Neural cell (in vitro differentiated cells): Measurements from ENCODE around the gene UVRAG.

Source experiments
- EP300 ChIP-seq: fragments of 450-650 bp; conservative IDR thresholded peaks from 2 replicates; pipeline ENCODE4 v1.6.1; 2014; ENCODE audit warnings: antibody characterized with exemption, mild to moderate bottlenecking, moderate library complexity; ENCODE audit not compliant: poor library complexity, severe bottlenecking
- POLR2AphosphoS5 ChIP-seq: IDR thresholded peaks from 2 replicates; pipeline ENCODE4 v1.6.1; 2012
- RAD21 ChIP-seq: fragments of 450-650 bp; conservative IDR thresholded peaks from 2 replicates; pipeline ENCODE4 v1.6.1; 2014; ENCODE audit warnings: antibody characterized with exemption, mild to moderate bottlenecking, moderate library complexity
- SMC3 ChIP-seq: fragments of 450-650 bp; conservative IDR thresholded peaks from 2 replicates; pipeline ENCODE4 v1.6.1; 2014; ENCODE audit warnings: antibody characterized with exemption, mild to moderate bottlenecking, moderate library complexity; ENCODE audit not compliant: poor library complexity
- TAF1 ChIP-seq: IDR thresholded peaks from 2 replicates; pipeline ENCODE4 v1.6.1; 2012; ENCODE audit warnings: low read depth
- TF ChIP-seq, protein P1 (sequence below): fragments of 450-650 bp; IDR thresholded peaks from 2 replicates; pipeline ENCODE4 v1.5.1; 2014; ENCODE audit warnings: antibody characterized with exemption, mild to moderate bottlenecking, moderate library complexity; ENCODE audit not compliant: poor library complexity, severe bottlenecking
- TF ChIP-seq, protein P2 (sequence below): IDR thresholded peaks from 2 replicates; pipeline ENCODE4 v1.6.1; 2012; ENCODE audit warnings: borderline replicate concordance

DNA sequence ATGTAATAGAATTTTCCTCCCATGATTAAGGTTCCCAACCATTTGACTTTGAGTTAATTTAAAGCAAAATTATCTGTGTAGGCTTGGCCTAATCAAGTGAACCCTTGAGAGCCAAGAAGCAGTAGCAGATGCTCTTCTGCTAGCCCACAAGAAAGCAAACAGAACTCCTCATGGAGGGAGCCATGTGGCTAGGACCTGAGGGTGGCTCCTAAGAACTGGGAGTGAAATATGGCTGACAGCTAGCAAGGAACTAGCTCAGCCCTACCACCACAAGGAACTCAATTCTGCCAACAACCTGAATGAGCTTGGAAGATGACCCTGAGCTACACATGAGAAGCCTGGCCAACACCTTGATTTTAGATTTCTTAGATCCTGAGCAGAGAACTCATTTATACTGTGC is 223.6 kb downstream of the UVRAG start:
- TF ChIP-seq, protein P1, sequence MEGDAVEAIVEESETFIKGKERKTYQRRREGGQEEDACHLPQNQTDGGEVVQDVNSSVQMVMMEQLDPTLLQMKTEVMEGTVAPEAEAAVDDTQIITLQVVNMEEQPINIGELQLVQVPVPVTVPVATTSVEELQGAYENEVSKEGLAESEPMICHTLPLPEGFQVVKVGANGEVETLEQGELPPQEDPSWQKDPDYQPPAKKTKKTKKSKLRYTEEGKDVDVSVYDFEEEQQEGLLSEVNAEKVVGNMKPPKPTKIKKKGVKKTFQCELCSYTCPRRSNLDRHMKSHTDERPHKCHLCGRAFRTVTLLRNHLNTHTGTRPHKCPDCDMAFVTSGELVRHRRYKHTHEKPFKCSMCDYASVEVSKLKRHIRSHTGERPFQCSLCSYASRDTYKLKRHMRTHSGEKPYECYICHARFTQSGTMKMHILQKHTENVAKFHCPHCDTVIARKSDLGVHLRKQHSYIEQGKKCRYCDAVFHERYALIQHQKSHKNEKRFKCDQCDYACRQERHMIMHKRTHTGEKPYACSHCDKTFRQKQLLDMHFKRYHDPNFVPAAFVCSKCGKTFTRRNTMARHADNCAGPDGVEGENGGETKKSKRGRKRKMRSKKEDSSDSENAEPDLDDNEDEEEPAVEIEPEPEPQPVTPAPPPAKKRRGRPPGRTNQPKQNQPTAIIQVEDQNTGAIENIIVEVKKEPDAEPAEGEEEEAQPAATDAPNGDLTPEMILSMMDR = no peak
- TF ChIP-seq, protein P2, sequence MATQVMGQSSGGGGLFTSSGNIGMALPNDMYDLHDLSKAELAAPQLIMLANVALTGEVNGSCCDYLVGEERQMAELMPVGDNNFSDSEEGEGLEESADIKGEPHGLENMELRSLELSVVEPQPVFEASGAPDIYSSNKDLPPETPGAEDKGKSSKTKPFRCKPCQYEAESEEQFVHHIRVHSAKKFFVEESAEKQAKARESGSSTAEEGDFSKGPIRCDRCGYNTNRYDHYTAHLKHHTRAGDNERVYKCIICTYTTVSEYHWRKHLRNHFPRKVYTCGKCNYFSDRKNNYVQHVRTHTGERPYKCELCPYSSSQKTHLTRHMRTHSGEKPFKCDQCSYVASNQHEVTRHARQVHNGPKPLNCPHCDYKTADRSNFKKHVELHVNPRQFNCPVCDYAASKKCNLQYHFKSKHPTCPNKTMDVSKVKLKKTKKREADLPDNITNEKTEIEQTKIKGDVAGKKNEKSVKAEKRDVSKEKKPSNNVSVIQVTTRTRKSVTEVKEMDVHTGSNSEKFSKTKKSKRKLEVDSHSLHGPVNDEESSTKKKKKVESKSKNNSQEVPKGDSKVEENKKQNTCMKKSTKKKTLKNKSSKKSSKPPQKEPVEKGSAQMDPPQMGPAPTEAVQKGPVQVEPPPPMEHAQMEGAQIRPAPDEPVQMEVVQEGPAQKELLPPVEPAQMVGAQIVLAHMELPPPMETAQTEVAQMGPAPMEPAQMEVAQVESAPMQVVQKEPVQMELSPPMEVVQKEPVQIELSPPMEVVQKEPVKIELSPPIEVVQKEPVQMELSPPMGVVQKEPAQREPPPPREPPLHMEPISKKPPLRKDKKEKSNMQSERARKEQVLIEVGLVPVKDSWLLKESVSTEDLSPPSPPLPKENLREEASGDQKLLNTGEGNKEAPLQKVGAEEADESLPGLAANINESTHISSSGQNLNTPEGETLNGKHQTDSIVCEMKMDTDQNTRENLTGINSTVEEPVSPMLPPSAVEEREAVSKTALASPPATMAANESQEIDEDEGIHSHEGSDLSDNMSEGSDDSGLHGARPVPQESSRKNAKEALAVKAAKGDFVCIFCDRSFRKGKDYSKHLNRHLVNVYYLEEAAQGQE = no peak
- TF ChIP-seq RAD21 (no peak), POLR2AphosphoS5 (no peak), TAF1 (no peak), EP300 (no peak), SMC3 (no peak)
